Central memory CD8-positive, alpha-beta T cell (primary cell): ENCODE measurements around the gene GBP1.
A peak's percentile ranks its signal among the peaks of the same experiment; 100 is the strongest.

ENCODE experiments used
- ATAC-seq: fragments of 150-1000 bp; cut with Tn5 transposase; replicated peaks from 2 replicates; pipeline ENCODE4 v1.10.0; 2022; ENCODE audit warnings: mild to moderate bottlenecking, moderate FRiP score, moderate number of reproducible peaks; ENCODE audit not compliant: poor library complexity, severe bottlenecking; ENCODE audit errors: extremely low read depth
- DNase-seq, 2 donors: peaks; one replicate each; pipeline ENCODE4 v3.0.0; 2021; ENCODE audit warnings: low spot score in 2 of 2
- H3K27ac Mint-ChIP-seq: one replicate; pipeline ENCODE4 v1.8.0; 2022; ENCODE audit warnings: low read depth, mild to moderate bottlenecking, moderate library complexity, mixed read lengths
- H3K27me3 Mint-ChIP-seq: one replicate; pipeline ENCODE4 v1.8.0; 2022; ENCODE audit warnings: mixed read lengths
- H3K36me3 Mint-ChIP-seq: one replicate; pipeline ENCODE4 v1.8.0; 2022; ENCODE audit warnings: mild to moderate bottlenecking, moderate library complexity, mixed read lengths; ENCODE audit not compliant: insufficient read depth
- H3K4me1 Mint-ChIP-seq: one replicate; pipeline ENCODE4 v1.8.0; 2022; ENCODE audit warnings: mixed read lengths
- H3K4me3 Mint-ChIP-seq: one replicate; pipeline ENCODE4 v1.8.0; 2022; ENCODE audit warnings: mild to moderate bottlenecking, moderate library complexity, mixed read lengths
- H3K9me3 Mint-ChIP-seq: one replicate; pipeline ENCODE4 v1.8.0; 2022; ENCODE audit warnings: mixed read lengths

GBP1 gene

GRCh38 chr1:89065079-89065868 lies at the start of gene GBP1:
TSS of gene GBP1 (minus strand) at chr1:89065208. CDS start at chr1:89063234, 1,974 bp downstream.
- H3K36me3 Mint-ChIP-seq, result peaks cover 16% of the 10 kb centered on the region
- DNase-seq, result no peak
- H3K27me3 Mint-ChIP-seq, result no peaks in the 10 kb centered on the region
- H3K4me1 Mint-ChIP-seq, result peaks cover 52% of the 10 kb centered on the region
- H3K4me3 Mint-ChIP-seq, result peak within 1 kb of the TSS; percentile 86
- no peaks in the 10 kb centered on the region for H3K9me3 Mint-ChIP-seq
- ATAC-seq, result peak; percentile 86
- H3K27ac Mint-ChIP-seq, result peak within 1 kb of the TSS; percentile 92

- DNase-seq (no peak), ATAC-seq (no peak)
- Mint-ChIP-seq H3K4me3 (no peak overlapping the region), H3K9me3 (no peaks in the 10 kb centered on the region), H3K4me1 (peaks cover 32% of the 10 kb centered on the region), H3K36me3 (peaks cover 68% of the 10 kb centered on the region), H3K27ac (peak overlapping the region; percentile 48), H3K27me3 (no peaks in the 10 kb centered on the region)
Measured at GRCh38 chr1:89114662-89115061, 49.7 kb upstream of the GBP1 start.

- H3K36me3 Mint-ChIP-seq, result peaks cover 84% of the 10 kb centered on the region
- no peak overlapping the region for H3K27ac Mint-ChIP-seq
- no peaks in the 10 kb centered on the region for H3K27me3 Mint-ChIP-seq
Measured at GRCh38 chr1:89112871-89113613, 48.0 kb upstream of the GBP1 start.

GRCh38 chr1:89104687-89105086 lies 39.7 kb upstream of the GBP1 start:
- H3K27ac Mint-ChIP-seq, result no peak overlapping the region
- peaks cover 48% of the 10 kb centered on the region for H3K36me3 Mint-ChIP-seq
- ATAC-seq, result no peak

More at GRCh38 chr1:89112871-89113613, 48.0 kb upstream of the GBP1 start:
- H3K9me3 Mint-ChIP-seq, result no peaks in the 10 kb centered on the region
- peaks cover 38% of the 10 kb centered on the region for H3K4me1 Mint-ChIP-seq
- DNase-seq (no peak), ATAC-seq (no peak)
- no peak overlapping the region for H3K4me3 Mint-ChIP-seq

GRCh38 chr1:89104147-89104546 lies 39.1 kb upstream of the GBP1 start:
- Mint-ChIP-seq H3K4me3 (no peak overlapping the region), H3K36me3 (peaks cover 43% of the 10 kb centered on the region), H3K27me3 (no peaks in the 10 kb centered on the region), H3K4me1 (peaks cover 20% of the 10 kb centered on the region), H3K9me3 (no peaks in the 10 kb centered on the region), H3K27ac (no peak overlapping the region)
- DNase-seq (no peak), ATAC-seq (no peak)

More at GRCh38 chr1:89104687-89105086, 39.7 kb upstream of the GBP1 start:
- H3K27me3 Mint-ChIP-seq, result no peaks in the 10 kb centered on the region
- no peaks in the 10 kb centered on the region for H3K9me3 Mint-ChIP-seq
- DNase-seq, result no peak
- no peak overlapping the region for H3K4me3 Mint-ChIP-seq
- peaks cover 20% of the 10 kb centered on the region for H3K4me1 Mint-ChIP-seq

GRCh38 chr1:89102021-89102420 lies 37.0 kb upstream of the GBP1 start:
- no peak for DNase-seq
- Mint-ChIP-seq H3K4me1 (peaks cover 6% of the 10 kb centered on the region), H3K27ac (no peak overlapping the region), H3K4me3 (no peak overlapping the region), H3K36me3 (peaks cover 24% of the 10 kb centered on the region), H3K9me3 (no peaks in the 10 kb centered on the region), H3K27me3 (no peaks in the 10 kb centered on the region)
- no peak for ATAC-seq

GRCh38 chr1:89100412-89100811 lies 35.4 kb upstream of the GBP1 start:
- H3K27ac Mint-ChIP-seq, result no peak overlapping the region
- no peaks in the 10 kb centered on the region for H3K9me3 Mint-ChIP-seq
- DNase-seq, result no peak
- peaks cover 5% of the 10 kb centered on the region for H3K4me1 Mint-ChIP-seq
- no peak overlapping the region for H3K4me3 Mint-ChIP-seq
- H3K27me3 Mint-ChIP-seq, result no peaks in the 10 kb centered on the region
- H3K36me3 Mint-ChIP-seq, result peaks cover 13% of the 10 kb centered on the region
- no peak for ATAC-seq

- ATAC-seq (no peak), DNase-seq (no peak)
- no peak overlapping the region for H3K27ac Mint-ChIP-seq
- H3K36me3 Mint-ChIP-seq, result peaks cover 2% of the 10 kb centered on the region
- peaks cover 5% of the 10 kb centered on the region for H3K4me1 Mint-ChIP-seq
- no peak overlapping the region for H3K4me3 Mint-ChIP-seq
- H3K27me3 Mint-ChIP-seq, result no peaks in the 10 kb centered on the region
- no peaks in the 10 kb centered on the region for H3K9me3 Mint-ChIP-seq
Measured at GRCh38 chr1:89098857-89099256, 33.8 kb upstream of the GBP1 start.

GRCh38 chr1:89095737-89096136 lies 30.7 kb upstream of the GBP1 start:
- no peak overlapping the region for H3K4me3 Mint-ChIP-seq
- no peak for DNase-seq
- no peaks in the 10 kb centered on the region for H3K9me3 Mint-ChIP-seq
- H3K4me1 Mint-ChIP-seq, result no peaks in the 10 kb centered on the region
- H3K27me3 Mint-ChIP-seq, result no peaks in the 10 kb centered on the region
- no peaks in the 10 kb centered on the region for H3K36me3 Mint-ChIP-seq
- no peak for ATAC-seq
- H3K27ac Mint-ChIP-seq, result no peak overlapping the region

GRCh38 chr1:89089962-89090361 lies 25.0 kb upstream of the GBP1 start:
- no peaks in the 10 kb centered on the region for H3K4me1 Mint-ChIP-seq
- no peaks in the 10 kb centered on the region for H3K9me3 Mint-ChIP-seq
- DNase-seq, result no peak
- ATAC-seq, result no peak
- no peak overlapping the region for H3K27ac Mint-ChIP-seq
- no peaks in the 10 kb centered on the region for H3K27me3 Mint-ChIP-seq
- no peaks in the 10 kb centered on the region for H3K36me3 Mint-ChIP-seq
- H3K4me3 Mint-ChIP-seq, result no peak overlapping the region

GRCh38 chr1:89088572-89088971 lies 23.6 kb upstream of the GBP1 start:
- no peaks in the 10 kb centered on the region for H3K9me3 Mint-ChIP-seq
- H3K27me3 Mint-ChIP-seq, result no peaks in the 10 kb centered on the region
- DNase-seq (no peak), ATAC-seq (no peak)
- no peaks in the 10 kb centered on the region for H3K36me3 Mint-ChIP-seq
- no peak overlapping the region for H3K4me3 Mint-ChIP-seq
- no peak overlapping the region for H3K27ac Mint-ChIP-seq
- H3K4me1 Mint-ChIP-seq, result no peaks in the 10 kb centered on the region

GRCh38 chr1:89087241-89087640 lies 22.2 kb upstream of the GBP1 start:
- DNase-seq (no peak), ATAC-seq (no peak)
- Mint-ChIP-seq H3K36me3 (no peaks in the 10 kb centered on the region), H3K27me3 (no peaks in the 10 kb centered on the region), H3K27ac (no peak overlapping the region), H3K4me1 (no peaks in the 10 kb centered on the region), H3K4me3 (no peak overlapping the region), H3K9me3 (no peaks in the 10 kb centered on the region)

GRCh38 chr1:89085781-89086180 lies 20.8 kb upstream of the GBP1 start:
- Mint-ChIP-seq H3K36me3 (no peaks in the 10 kb centered on the region), H3K4me1 (no peaks in the 10 kb centered on the region), H3K9me3 (no peaks in the 10 kb centered on the region), H3K27me3 (no peaks in the 10 kb centered on the region), H3K27ac (no peak overlapping the region), H3K4me3 (no peak overlapping the region)
- ATAC-seq, result peak; percentile 52
- peak in 1 of 2 donors; percentile 41 for DNase-seq
